Panc1 (cell line): ENCODE results near the gene GPR42. TPM values are rescaled to one million over a fixed set of nuclear protein-coding genes. Genes with fewer than 3 reads are reported as not detected.
A peak's percentile ranks its signal among the peaks of the same experiment; 100 is the strongest.

Experiments used
- ATAC-seq: fragments of 200-7000 bp; cut with Tn5 transposase; 2 replicates; pipeline ENCODE4 v1.9.1; 2020; ENCODE audit warnings: mild to moderate bottlenecking, moderate library complexity
- BruUV-seq: library from RNA; stranded (reverse); fragments of 400-500 nt; replicated peaks from 2 replicates; lab custom pipeline; 2021; lab: Mats Ljungman, UMichigan
- CTCF ChIA-PET: fragments of 300-600 bp; sonication (Branson Sonifier 250); formaldehyde crosslinking; loops from one replicate; lab custom pipeline; 2022; ENCODE audit warnings: antibody characterized with exemption; lab: Charles Lee
- POLR2A ChIA-PET: fragments of 300-600 bp; sonication (Branson Sonifier 250); formaldehyde crosslinking; loops from one replicate; lab custom pipeline; 2022; ENCODE audit warnings: antibody characterized with exemption; lab: Charles Lee
- DNase-seq: peaks from one replicate; pipeline ENCODE4 v3.0.0-alpha.2; 2010; ENCODE audit warnings: low read depth, low spot score
- H3K27ac ChIP-seq: 2 replicates; pipeline ENCODE4 v1.5.1; 2011; ENCODE audit warnings: mild to moderate bottlenecking, low read length, inconsistent platforms
- H3K27me3 ChIP-seq: fragments of 200-500 bp; sonication (Bioruptor generic); 2 replicates; pipeline ENCODE4 v1.6.0; 2014; ENCODE audit warnings: low read length, inconsistent platforms; ENCODE audit not compliant: control insufficient read depth, insufficient read depth
- H3K36me3 ChIP-seq: fragments of 200-500 bp; sonication (Bioruptor generic); 2 replicates; pipeline ENCODE4 v1.5.1; 2014; ENCODE audit warnings: inconsistent platforms, mild to moderate bottlenecking, low read length, moderate library complexity; ENCODE audit not compliant: control insufficient read depth, insufficient read depth
- H3K4me1 ChIP-seq: 2 replicates; pipeline ENCODE4 v1.5.1; 2011; ENCODE audit warnings: inconsistent platforms, mild to moderate bottlenecking, low read length, moderate library complexity; ENCODE audit not compliant: control insufficient read depth, insufficient read depth
- H3K4me3 ChIP-seq, 2 experiments: 2 replicates each; pipeline ENCODE4 v1.5.1; 2011 to 2012; ENCODE audit warnings: low read depth in 2 of 2, low read length in 2 of 2, mild to moderate bottlenecking in 2 of 2, inconsistent platforms in 1 of 2, moderate library complexity in 1 of 2
- H3K9me3 ChIP-seq: fragments of 200-500 bp; sonication (Bioruptor generic); 2 replicates; pipeline ENCODE4 v1.5.1; 2014; ENCODE audit warnings: low read depth, mild to moderate bottlenecking, inconsistent platforms, low read length, moderate library complexity; ENCODE audit not compliant: control insufficient read depth, insufficient read depth
- CTCF ChIP-seq: fragments of 450-650 bp; IDR thresholded peaks from 2 replicates; pipeline ENCODE4 v1.5.1; 2017; ENCODE audit warnings: mild to moderate bottlenecking
- POLR2AphosphoS5 ChIP-seq: IDR thresholded peaks from 2 replicates; pipeline ENCODE4 v1.6.1; 2012; ENCODE audit warnings: mild to moderate bottlenecking, low read depth, low read length, moderate library complexity
- REST ChIP-seq, 2 experiments: IDR thresholded peaks; 2 replicates each; pipeline ENCODE4 v1.6.1; 2011 to 2012; ENCODE audit warnings: low read depth in 2 of 2, control low read depth in 1 of 2, low read length in 1 of 2, mild to moderate bottlenecking in 1 of 2, moderate library complexity in 1 of 2; ENCODE audit not compliant: insufficient read depth in 1 of 2
- SIN3A ChIP-seq: IDR thresholded peaks from 2 replicates; pipeline ENCODE4 v1.6.1; 2012; ENCODE audit warnings: low read depth, mild to moderate bottlenecking, low read length, moderate library complexity, borderline replicate concordance; ENCODE audit not compliant: insufficient read depth
- TCF7L2 ChIP-seq: IDR thresholded peaks from 2 replicates; pipeline ENCODE4 v1.6.1; 2011; ENCODE audit warnings: mild to moderate bottlenecking, low read depth, low read length, inconsistent platforms
- in situ Hi-C: cut with HindIII; loops from 2 replicates; pipeline ENCODE4 v1.10.0; 2016; ENCODE audit warnings: low sequenced_read_pairs, low pct_unique_long_range_greater_than_20kb
- intact Hi-C: fragments of 100-400 bp; cut with micrococcal nuclease; formaldehyde crosslinking; loops from one replicate; pipeline ENCODE4 v1.10.0; 2022; ENCODE audit not compliant: unreplicated experiment
- total RNA-seq: library from RNA; stranded (reverse); gene quantifications from one replicate; pipeline ENCODE4 v1.2.1, GENCODE V29; 2021; ENCODE audit not compliant: unreplicated experiment

The GPR42 gene
- total RNA-seq, 1 experiment from 2014 or later, result not detected

- Histone ChIP-seq H3K27ac (no peak overlapping the region), H3K4me3 (no peak overlapping the region), H3K9me3 (no peaks in the 10 kb centered on the region), H3K4me1 (no peaks in the 10 kb centered on the region), H3K36me3 (no peaks in the 10 kb centered on the region), H3K27me3 (no peaks in the 10 kb centered on the region)
- DNase-seq (no peak), ATAC-seq (no peak)
- POLR2A ChIA-PET, result no interaction called here
- TF ChIP-seq CTCF (no peak), SIN3A (no peak), TCF7L2 (no peak), POLR2AphosphoS5 (no peak), REST (IDR thresholded peaks at IDR 0.05; ENCODE audit: insufficient read depth in 1 of 2, low read depth in 2 of 2, low read length in 1 of 2) (no peak)
- in situ Hi-C loops (no loop called here), intact Hi-C loops (no loop called here)
- CTCF ChIA-PET, result interaction anchor here (0.5 kb wide), 1 partner anchor 14 kb away, joined by 3 read pairs; no protein-coding TSS in a partner anchor
- no TSS peak for BruUV-seq
Observed at GRCh38 chr19:35392742-35393715, 22.2 kb downstream of the GPR42 start.

- ATAC-seq (peak; percentile 84), DNase-seq (no peak)
- H3K9me3 ChIP-seq, result no peaks in the 10 kb centered on the region
- no peaks in the 10 kb centered on the region for H3K27me3 ChIP-seq
- BruUV-seq, result no TSS peak
- TF ChIP-seq TCF7L2, result no peak
- no peak for TF ChIP-seq REST (IDR thresholded peaks at IDR 0.05; ENCODE audit: insufficient read depth in 1 of 2, low read depth in 2 of 2, low read length in 1 of 2)
- H3K4me3 ChIP-seq, result no peak overlapping the region
- H3K36me3 ChIP-seq, result no peaks in the 10 kb centered on the region
- ChIA-PET CTCF (no interaction called here), POLR2A (no interaction called here)
- intact Hi-C loops, result no loop called here
- H3K27ac ChIP-seq, result no peak overlapping the region
- in situ Hi-C loops, result no loop called here
- no peaks in the 10 kb centered on the region for H3K4me1 ChIP-seq
Observed at GRCh38 chr19:35395382-35396199, 24.7 kb downstream of the GPR42 start.
